ENCODE data around the gene PRRT1. TPM values are rescaled to one million over a fixed set of nuclear protein-coding genes. Genes with fewer than 3 reads are reported as not detected.

PRRT1 gene
- total RNA-seq, 2 experiments from 2014 or later = 1.1 to 1.6 TPM

DNA sequence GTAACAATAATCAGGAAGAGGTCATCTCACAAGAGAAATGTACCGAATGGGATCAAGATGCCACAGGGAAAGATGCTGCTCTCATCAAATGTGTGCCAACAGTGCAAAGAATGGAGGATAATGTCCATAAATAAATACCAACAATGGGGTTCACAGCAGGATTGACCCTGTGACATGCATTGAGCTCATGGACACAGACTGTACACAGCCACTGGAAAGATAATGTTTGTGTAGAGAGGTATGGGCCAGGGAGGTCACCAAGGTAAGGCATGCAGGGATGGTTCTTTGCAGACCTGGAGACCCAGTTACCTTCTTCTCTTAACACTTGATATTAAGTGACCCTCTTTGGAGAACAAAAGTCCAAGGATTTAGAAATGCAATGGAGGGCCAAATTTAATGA is 22.7 kb upstream of the PRRT1 start:
- ChIA-PET CTCF (no interaction called here), POLR2A (interaction anchor here (1.5 kb wide), 1 partner anchor 10 kb away, joined by 4 read pairs; the partner anchor contains the start of gene EGFL8)
- Mint-ChIP-seq H3K4me3 (peak overlapping the region; percentile 94), H3K27me3 (no peaks in the 10 kb centered on the region), H3K36me3 (ENCODE audit: low read depth) (peaks cover 12% of the 10 kb centered on the region), H3K9me3 (no peaks in the 10 kb centered on the region), H3K27ac (no peak overlapping the region), H3K4me1 (ENCODE audit: low read depth) (peaks cover 50% of the 10 kb centered on the region)
- DNase-seq (no peak), ATAC-seq (no peak)
- intact Hi-C loops (cut with micrococcal nuclease) = no loop called here
- TF ChIP-seq, protein P1, sequence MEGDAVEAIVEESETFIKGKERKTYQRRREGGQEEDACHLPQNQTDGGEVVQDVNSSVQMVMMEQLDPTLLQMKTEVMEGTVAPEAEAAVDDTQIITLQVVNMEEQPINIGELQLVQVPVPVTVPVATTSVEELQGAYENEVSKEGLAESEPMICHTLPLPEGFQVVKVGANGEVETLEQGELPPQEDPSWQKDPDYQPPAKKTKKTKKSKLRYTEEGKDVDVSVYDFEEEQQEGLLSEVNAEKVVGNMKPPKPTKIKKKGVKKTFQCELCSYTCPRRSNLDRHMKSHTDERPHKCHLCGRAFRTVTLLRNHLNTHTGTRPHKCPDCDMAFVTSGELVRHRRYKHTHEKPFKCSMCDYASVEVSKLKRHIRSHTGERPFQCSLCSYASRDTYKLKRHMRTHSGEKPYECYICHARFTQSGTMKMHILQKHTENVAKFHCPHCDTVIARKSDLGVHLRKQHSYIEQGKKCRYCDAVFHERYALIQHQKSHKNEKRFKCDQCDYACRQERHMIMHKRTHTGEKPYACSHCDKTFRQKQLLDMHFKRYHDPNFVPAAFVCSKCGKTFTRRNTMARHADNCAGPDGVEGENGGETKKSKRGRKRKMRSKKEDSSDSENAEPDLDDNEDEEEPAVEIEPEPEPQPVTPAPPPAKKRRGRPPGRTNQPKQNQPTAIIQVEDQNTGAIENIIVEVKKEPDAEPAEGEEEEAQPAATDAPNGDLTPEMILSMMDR (IDR thresholded peaks at IDR 0.05) = no peak

DNA sequence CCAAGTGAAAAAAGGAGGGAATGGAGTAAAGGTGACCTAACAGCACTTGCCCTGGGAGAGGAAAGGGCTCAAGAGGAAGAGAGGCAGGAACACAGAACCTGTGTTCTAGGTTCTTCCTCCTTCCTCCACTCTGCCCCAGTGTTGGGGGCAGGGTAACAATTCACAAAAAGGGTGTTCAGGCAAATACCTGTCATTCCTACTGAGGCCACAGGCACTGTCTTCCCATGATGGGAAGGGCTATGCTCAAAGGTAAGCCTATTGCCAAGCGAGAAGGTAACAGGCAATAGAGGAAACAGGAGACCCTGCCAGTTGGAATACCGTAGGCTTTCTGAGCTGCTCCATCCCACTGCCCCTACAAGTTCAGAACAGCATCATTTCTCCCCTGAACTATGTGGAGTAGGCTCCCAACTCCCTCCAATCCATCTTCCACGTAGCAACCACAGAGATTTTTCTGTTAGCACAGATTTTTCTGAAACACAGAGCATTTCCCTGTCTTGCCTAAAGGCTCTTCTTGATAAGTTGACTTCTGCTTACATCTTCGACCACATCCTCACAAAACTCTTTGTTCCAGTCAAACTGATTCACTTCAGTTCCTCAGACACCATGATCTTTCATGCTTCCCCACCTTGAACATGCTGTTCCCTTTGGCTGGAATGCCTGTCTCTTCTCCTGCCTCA is 21.4 kb upstream of the PRRT1 start:
- no peaks in the 10 kb centered on the region for H3K27me3 Mint-ChIP-seq

GRCh38 chr6:32171234-32171633 is 19.5 kb upstream of the PRRT1 start:
- CTCF ChIA-PET = interaction anchor here (2.4 kb wide), 1 partner anchor 53 kb away, joined by 7 read pairs; no protein-coding TSS in a partner anchor
- intact Hi-C loops (cut with micrococcal nuclease) = no loop called here
- H3K4me3 Mint-ChIP-seq = no peak overlapping the region
- no peaks in the 10 kb centered on the region for H3K9me3 Mint-ChIP-seq
- DNase-seq = no peak
- no peak for ATAC-seq
- TF ChIP-seq, protein P1 (IDR thresholded peaks at IDR 0.05) = no peak
- H3K27me3 Mint-ChIP-seq = no peaks in the 10 kb centered on the region
- POLR2A ChIA-PET = interaction anchor here (1.0 kb wide), 3 partner anchors 16 to 22 kb away, joined by 3 to 4 read pairs (median 3); partner anchors contain the start of gene GPSM3
- peaks cover 17% of the 10 kb centered on the region for H3K36me3 Mint-ChIP-seq (ENCODE audit: low read depth)
- no peak overlapping the region for H3K27ac Mint-ChIP-seq
- peaks cover 31% of the 10 kb centered on the region for H3K4me1 Mint-ChIP-seq (ENCODE audit: low read depth)

More for the DNA sequence above, 21.4 kb upstream of the PRRT1 start:
- CTCF ChIA-PET = interaction anchor here (1.3 kb wide), 1 partner anchor 19 kb away, joined by 3 read pairs; no protein-coding TSS in a partner anchor
- ATAC-seq (no peak), DNase-seq (no peak)
- Mint-ChIP-seq H3K27ac (peak overlapping the region; percentile 16), H3K36me3 (ENCODE audit: low read depth) (peaks cover 9% of the 10 kb centered on the region), H3K4me3 (no peak overlapping the region), H3K9me3 (no peaks in the 10 kb centered on the region), H3K4me1 (ENCODE audit: low read depth) (peaks cover 44% of the 10 kb centered on the region)
- TF ChIP-seq, protein P1 (IDR thresholded peaks at IDR 0.05) = no peak
- intact Hi-C loops (cut with micrococcal nuclease) = no loop called here
- POLR2A ChIA-PET = interaction anchor here (1.3 to 1.5 kb wide), 2 partner anchors 9 to 22 kb away, joined by 4 read pairs; partner anchors contain the start of gene EGFL8

DNA sequence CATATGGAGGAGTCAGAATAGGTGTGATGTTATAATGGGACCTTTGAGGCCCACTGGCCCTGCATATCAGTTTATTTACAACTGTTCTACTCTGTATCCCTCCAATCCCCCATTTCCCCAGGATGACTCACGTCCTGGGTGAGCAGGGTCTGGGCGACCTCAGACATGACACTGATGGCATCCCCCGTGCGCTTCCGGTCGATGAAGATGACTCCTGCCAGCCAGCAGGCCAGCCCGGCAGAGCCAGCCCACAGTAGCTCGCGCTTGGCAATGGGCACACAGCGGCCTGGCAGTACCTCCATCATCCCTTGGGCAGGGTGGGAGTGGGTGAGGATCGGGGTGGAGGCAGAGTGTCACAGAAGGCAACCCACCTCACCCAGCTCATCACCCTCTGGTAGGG is 18.6 kb upstream of the PRRT1 start:
- CTCF ChIA-PET = interaction anchor here (2.4 kb wide), 1 partner anchor 52 kb away, joined by 7 read pairs; no protein-coding TSS in a partner anchor
- ATAC-seq (no peak), DNase-seq (no peak)
- Mint-ChIP-seq H3K4me3 (no peak overlapping the region), H3K27me3 (no peaks in the 10 kb centered on the region), H3K9me3 (no peaks in the 10 kb centered on the region), H3K36me3 (ENCODE audit: low read depth) (peaks cover 19% of the 10 kb centered on the region), H3K27ac (no peak overlapping the region), H3K4me1 (ENCODE audit: low read depth) (peaks cover 29% of the 10 kb centered on the region)
- intact Hi-C loops (cut with micrococcal nuclease) = no loop called here
- TF ChIP-seq, protein P1 (IDR thresholded peaks at IDR 0.05) = no peak
- POLR2A ChIA-PET = interaction anchor here (1.0 kb wide), 2 partner anchors 21 to 23 kb away, joined by 3 read pairs; partner anchors contain the start of gene GPSM3
